Fibroblast of lung (primary cell): ENCODE measurements around the gene EPHA8. TPM values are rescaled to one million over a fixed set of nuclear protein-coding genes. Genes with fewer than 3 reads are reported as not detected.

Experiments used
- DNase-seq, 2 donors: peaks; one replicate each; pipeline versions ENCODE4 v3.0.0 to v3.0.0-alpha.2; 2010; ENCODE audit warnings: low read depth in 2 of 2
- H2AFZ ChIP-seq: 2 replicates; pipeline ENCODE4 v1.5.1; 2012; ENCODE audit warnings: low read length, control low read depth, inconsistent platforms
- H3K27ac ChIP-seq: 2 replicates; pipeline ENCODE4 v1.5.1; 2011; ENCODE audit warnings: low read length, control low read depth; ENCODE audit not compliant: insufficient read depth
- H3K27me3 ChIP-seq: 2 replicates; pipeline ENCODE4 v1.5.1; 2011; ENCODE audit warnings: mild to moderate bottlenecking, low read length; ENCODE audit not compliant: control insufficient read depth, insufficient read depth
- H3K36me3 ChIP-seq: 2 replicates; pipeline ENCODE4 v1.5.1; 2011; ENCODE audit warnings: low read length; ENCODE audit not compliant: control insufficient read depth, insufficient read depth
- H3K4me1 ChIP-seq: 2 replicates; pipeline ENCODE4 v1.5.1; 2011; ENCODE audit warnings: low read length; ENCODE audit not compliant: control insufficient read depth, insufficient read depth; ENCODE audit errors: extremely low read depth
- H3K4me2 ChIP-seq: 2 replicates; pipeline ENCODE4 v1.5.1; 2011; ENCODE audit warnings: low read length, control low read depth; ENCODE audit not compliant: insufficient read depth; ENCODE audit errors: extremely low read depth
- H3K4me3 ChIP-seq, 4 experiments: fragments of 200-600 bp in 1 of 4; sonication (generic) in 1 of 4; replicated peaks in 1 of 4; 2 replicates each; pipeline ENCODE4 v1.5.1; 2011 to 2016; ENCODE audit warnings: low read length in 4 of 4, low read depth in 3 of 4, mild to moderate bottlenecking in 3 of 4, control low read depth in 2 of 4, inconsistent platforms in 1 of 4, mixed read lengths in 1 of 4; ENCODE audit not compliant: insufficient read depth in 1 of 4; ENCODE audit errors: control extremely low read depth in 1 of 4
- H3K79me2 ChIP-seq: 2 replicates; pipeline ENCODE4 v1.5.1; 2012; ENCODE audit warnings: mild to moderate bottlenecking, low read length, inconsistent platforms; ENCODE audit not compliant: control insufficient read depth, insufficient read depth
- H3K9ac ChIP-seq: 2 replicates; pipeline ENCODE4 v1.5.1; 2011; ENCODE audit warnings: mild to moderate bottlenecking, low read length, control low read depth; ENCODE audit not compliant: insufficient read depth
- H3K9me3 ChIP-seq: 2 replicates; pipeline ENCODE4 v1.5.1; 2012; ENCODE audit warnings: low read depth, low read length; ENCODE audit not compliant: control insufficient read depth, insufficient read depth
- H4K20me1 ChIP-seq: 2 replicates; pipeline ENCODE4 v1.5.1; 2011; ENCODE audit warnings: low read length; ENCODE audit not compliant: control insufficient read depth, insufficient read depth; ENCODE audit errors: extremely low read depth
- CTCF ChIP-seq, 2 donors: IDR thresholded peaks in 1 of 2; conservative IDR thresholded peaks in 1 of 2; 1 replicate in 1 of 2; 2 replicates in 1 of 2; pipeline ENCODE4 v1.5.1; 2011 to 2012; ENCODE audit warnings: low read length in 2 of 2, control low read depth in 1 of 2, inconsistent platforms in 1 of 2, low read depth in 1 of 2, mild to moderate bottlenecking in 1 of 2
- EZH2 ChIP-seq: IDR thresholded peaks from 2 replicates; pipeline ENCODE4 v1.5.1; 2012; ENCODE audit warnings: low read length, control low read depth, mild to moderate bottlenecking; ENCODE audit errors: missing control alignments
- polyA plus RNA-seq, 2 donors: library from polyadenylated mRNA; depleted of rRNA in 1 of 2; stranded (reverse) in 1 of 2; unstranded in 1 of 2; fragments of >200 nt; gene quantifications; 2 replicates each; pipeline ENCODE4 v1.2.1, GENCODE V29; 2011 to 2012; ENCODE audit warnings: missing spikeins in 1 of 2
- total RNA-seq: library from RNA; depleted of rRNA; stranded (reverse); fragments of >200 nt; gene quantifications from 2 replicates; pipeline ENCODE4 v1.2.1, GENCODE V29; 2014

EPHA8 gene
- total and polyA plus RNA-seq, 2 donors (not counting 1 experiment from before 2014, with no cell fraction given), result not detected

- Histone ChIP-seq H3K9ac (no peak overlapping the region), H2AFZ (no peak overlapping the region), H3K36me3 (no peaks in the 10 kb centered on the region), H3K4me1 (no peaks in the 10 kb centered on the region), H3K9me3 (no peaks in the 10 kb centered on the region), H4K20me1 (no peaks in the 10 kb centered on the region), H3K4me3 (no peak overlapping the region), H3K27ac (no peak overlapping the region), H3K27me3 (peaks cover 5% of the 10 kb centered on the region), H3K79me2 (no peaks in the 10 kb centered on the region), H3K4me2 (no peak overlapping the region)
- DNase-seq, result no peak
- no peak for TF ChIP-seq EZH2
- no peak for TF ChIP-seq CTCF (conservative IDR thresholded peaks at IDR 0.05 in 1 of 2, IDR thresholded peaks at IDR 0.05 in 1 of 2; ENCODE audit: low read depth in 1 of 2, low read length in 2 of 2)
These were observed 21.7 kb downstream of the EPHA8 start for GRCh38 chr1:22584970-22585369.

DNA sequence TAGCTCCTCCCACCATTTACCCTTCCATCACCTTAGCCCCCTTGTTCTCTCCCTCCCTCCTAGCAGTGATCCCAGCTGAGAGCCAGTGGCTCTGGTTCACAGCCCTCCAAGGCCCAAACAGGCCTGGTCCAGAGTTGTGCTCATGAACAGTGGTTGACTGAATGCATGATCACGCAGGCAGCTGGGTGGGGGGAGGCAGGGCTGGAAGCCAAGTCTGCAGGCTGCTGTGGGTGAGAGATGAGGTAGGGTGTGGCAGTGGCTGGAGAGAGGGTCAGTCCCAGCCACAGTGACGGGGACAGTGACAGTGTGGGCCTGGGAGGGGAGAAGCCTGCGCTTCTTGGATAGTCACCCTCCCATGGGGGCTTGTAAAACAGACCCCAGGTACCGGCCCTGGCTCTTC lies 22.2 kb downstream of the EPHA8 start:
- no peaks in the 10 kb centered on the region for H4K20me1 ChIP-seq
- H3K36me3 ChIP-seq, result no peaks in the 10 kb centered on the region
- H3K9me3 ChIP-seq, result no peaks in the 10 kb centered on the region
- H3K9ac ChIP-seq, result no peak overlapping the region
- H3K27me3 ChIP-seq, result peaks cover 5% of the 10 kb centered on the region
- H3K27ac ChIP-seq, result no peak overlapping the region
- no peak for DNase-seq
- no peak for TF ChIP-seq EZH2
- TF ChIP-seq CTCF (conservative IDR thresholded peaks at IDR 0.05 in 1 of 2, IDR thresholded peaks at IDR 0.05 in 1 of 2; ENCODE audit: low read depth in 1 of 2, low read length in 2 of 2), result no peak
- H3K4me3 ChIP-seq, result no peak overlapping the region
- no peaks in the 10 kb centered on the region for H3K4me1 ChIP-seq
- H2AFZ ChIP-seq, result no peak overlapping the region
- H3K79me2 ChIP-seq, result no peaks in the 10 kb centered on the region
- no peak overlapping the region for H3K4me2 ChIP-seq

- peaks cover 5% of the 10 kb centered on the region for H3K27me3 ChIP-seq
- no peaks in the 10 kb centered on the region for H3K36me3 ChIP-seq
- H3K9ac ChIP-seq, result no peak overlapping the region
- no peaks in the 10 kb centered on the region for H3K79me2 ChIP-seq
- TF ChIP-seq EZH2, result no peak
- no peak for TF ChIP-seq CTCF (conservative IDR thresholded peaks at IDR 0.05 in 1 of 2, IDR thresholded peaks at IDR 0.05 in 1 of 2; ENCODE audit: low read depth in 1 of 2, low read length in 2 of 2)
- H3K4me2 ChIP-seq, result no peak overlapping the region
- H3K9me3 ChIP-seq, result no peaks in the 10 kb centered on the region
- no peak overlapping the region for H3K4me3 ChIP-seq
- no peaks in the 10 kb centered on the region for H3K4me1 ChIP-seq
- no peak overlapping the region for H2AFZ ChIP-seq
- no peaks in the 10 kb centered on the region for H4K20me1 ChIP-seq
- H3K27ac ChIP-seq, result no peak overlapping the region
- DNase-seq, result no peak
These were observed 23.3 kb downstream of the EPHA8 start for GRCh38 chr1:22586356-22587130.
